HepG2 (cell line): ENCODE results near the gene DCAF15. TPM values are rescaled to one million over a fixed set of nuclear protein-coding genes. Genes with fewer than 3 reads are reported as not detected.

Source experiments
- ATF7-NPFF ChIP-seq: sonication (generic); formaldehyde crosslinking; IDR thresholded peaks from 2 replicates; pipeline ENCODE4 v1.8.1; 2023; ENCODE audit warnings: mild to moderate bottlenecking, low read depth, missing genetic modification reagents, moderate library complexity
- FOXA1 ChIP-seq, 2 experiments: fragments of 450-650 bp in 1 of 2; sonication (generic) in 1 of 2; formaldehyde crosslinking in 1 of 2; IDR thresholded peaks; 2 replicates each; pipeline versions ENCODE4 v1.4.0 to v1.6.1; 2016 to 2020; ENCODE audit warnings: missing genetic modification reagents in 1 of 2
- FOXP1 ChIP-seq, 2 experiments: fragments of 450-650 bp in 1 of 2; IDR thresholded peaks; 2 replicates each; pipeline ENCODE4 v1.6.1; 2017 to 2018; ENCODE audit warnings: antibody characterized with exemption in 1 of 2
- MXD1 ChIP-seq: sonication (generic); formaldehyde crosslinking; IDR thresholded peaks from 2 replicates; pipeline ENCODE4 v1.4.0; 2020; ENCODE audit warnings: mild to moderate bottlenecking, missing genetic modification reagents
- PHF5A ChIP-seq: IDR thresholded peaks from one replicate; pipeline ENCODE4 v1.6.1; 2018; ENCODE audit warnings: low read depth, missing genetic modification reagents; ENCODE audit not compliant: unreplicated experiment
- POLR2AphosphoS5 ChIP-seq: IDR thresholded peaks from 2 replicates; pipeline ENCODE4 v1.6.1; 2012; ENCODE audit warnings: low read depth, low read length
- SNAPC2 ChIP-seq: sonication (generic); formaldehyde crosslinking; IDR thresholded peaks from 2 replicates; pipeline ENCODE4 v1.8.1; 2022; ENCODE audit warnings: mild to moderate bottlenecking, missing genetic modification reagents
- YEATS4 ChIP-seq: sonication (generic); formaldehyde crosslinking; IDR thresholded peaks from 2 replicates; pipeline ENCODE4 v1.4.0; 2020; ENCODE audit warnings: missing genetic modification reagents, borderline replicate concordance
- YY1 ChIP-seq: IDR thresholded peaks from 2 replicates; pipeline ENCODE4 v1.6.1; 2011; ENCODE audit warnings: low read length, low read depth, moderate library complexity, mild to moderate bottlenecking; ENCODE audit not compliant: insufficient read depth, insufficient replicate concordance
- ZBTB21 ChIP-seq: sonication (generic); formaldehyde crosslinking; IDR thresholded peaks from 2 replicates; pipeline ENCODE4 v1.4.0; 2020; ENCODE audit warnings: missing genetic modification reagents
- ZBTB49 ChIP-seq: sonication (generic); formaldehyde crosslinking; IDR thresholded peaks from 2 replicates; pipeline ENCODE4 v1.4.0; 2020; ENCODE audit warnings: missing genetic modification reagents, borderline replicate concordance
- ZBTB7B ChIP-seq: sonication (generic); formaldehyde crosslinking; IDR thresholded peaks from 2 replicates; pipeline ENCODE4 v1.4.0; 2020; ENCODE audit warnings: missing genetic modification reagents
- ZFP36L1 ChIP-seq: sonication (generic); formaldehyde crosslinking; IDR thresholded peaks from 2 replicates; pipeline ENCODE4 v1.8.0; 2022; ENCODE audit warnings: mild to moderate bottlenecking, missing genetic modification reagents, moderate library complexity
- ZFP90 ChIP-seq: sonication (generic); formaldehyde crosslinking; IDR thresholded peaks from 2 replicates; pipeline ENCODE4 v1.8.0; 2022; ENCODE audit warnings: missing genetic modification reagents, mild to moderate bottlenecking, inconsistent platforms, borderline replicate concordance
- ZNF280D ChIP-seq: sonication (generic); formaldehyde crosslinking; IDR thresholded peaks from 2 replicates; pipeline ENCODE4 v1.5.1; 2020; ENCODE audit warnings: mild to moderate bottlenecking, missing genetic modification reagents
- ZNF558 ChIP-seq: sonication (generic); formaldehyde crosslinking; IDR thresholded peaks from 2 replicates; pipeline ENCODE4 v1.9.0; 2022; ENCODE audit warnings: mild to moderate bottlenecking, missing genetic modification reagents, borderline replicate concordance
- ZNF660 ChIP-seq: sonication (generic); formaldehyde crosslinking; IDR thresholded peaks from 2 replicates; pipeline ENCODE4 v1.5.1; 2020; ENCODE audit warnings: mild to moderate bottlenecking, low read depth, missing genetic modification reagents, borderline replicate concordance
- polyA plus RNA-seq, 8 experiments: library from polyadenylated mRNA; depleted of rRNA in 3 of 8; stranded (reverse) in 7 of 8; unstranded in 1 of 8; fragments of >200 nt; fragmentation: Illumina TruSeq in 4 of 8; extraction: Trizol in 4 of 8; gene quantifications; 2 replicates each; pipeline versions ENCODE4 v1.2.1 to v1.2.3, GENCODE V29; 2011 to 2016; ENCODE audit warnings: low read depth in 4 of 8, missing spikeins in 1 of 8, mixed read lengths in 1 of 8; ENCODE audit not compliant: insufficient read depth in 1 of 8
- total RNA-seq, 5 experiments: library from RNA; depleted of rRNA; stranded (reverse); fragments of >200 nt; fragmentation: Illumina TruSeq; extraction: Trizol; gene quantifications; 2 replicates each; pipeline ENCODE4 v1.2.3, GENCODE V29; 2016; ENCODE audit warnings: low read depth in 1 of 5

The DCAF15 gene
- total and polyA plus RNA-seq, 2 of the 13 experiments (the other 11 are each of a cell fraction or from before 2014, with no cell fraction given), result 13.6 to 14.0 TPM

GRCh38 chr19:14006766-14007562, 54.7 kb downstream of the DCAF15 start (continued):
- TF ChIP-seq ZBTB49 (CRISPR knock-in tag), result peak; percentile 57; the same call in 1 of the 2 replicates
- TF ChIP-seq YY1, result peak; percentile 74
- TF ChIP-seq FOXP1 (IDR thresholded peaks at IDR 0.05), result no peak
- TF ChIP-seq FOXP1 (CRISPR knock-in tag; IDR thresholded peaks at IDR 0.05), result no peak
- 0 out of 2 replicates have a peak, but pooled peaks have one; percentile 40 for TF ChIP-seq ZFP36L1 (CRISPR knock-in tag)
- no peak for TF ChIP-seq ZNF660 (CRISPR knock-in tag)
- 0 out of 2 replicates have a peak, but pooled peaks have one; percentile 44 for TF ChIP-seq POLR2AphosphoS5
- TF ChIP-seq MXD1 (CRISPR knock-in tag), result 0 out of 2 replicates have a peak, but pooled peaks have one; percentile 52
- TF ChIP-seq YEATS4 (CRISPR knock-in tag), result peak; percentile 35; the same call in 1 of the 2 replicates
- TF ChIP-seq SNAPC2 (CRISPR knock-in tag), result 0 out of 2 replicates have a peak, but pooled peaks have one; percentile 49
- TF ChIP-seq ATF7-NPFF (CRISPR knock-in tag), result peak; percentile 27; the same call in 1 of the 2 replicates
- TF ChIP-seq ZBTB21 (CRISPR knock-in tag), result peak; percentile 100
- TF ChIP-seq ZNF558, result 0 out of 2 replicates have a peak, but pooled peaks have one; percentile 53
- TF ChIP-seq ZNF280D, result peak; percentile 45; the same call in 1 of the 2 replicates
- peak; percentile 82; the same call in 1 of the 2 replicates for TF ChIP-seq ZBTB7B
- TF ChIP-seq PHF5A (CRISPR knock-in tag), result peak; percentile 68
- peak; percentile 43; the same call in 1 of the 2 replicates for TF ChIP-seq ZFP90
- no peak for TF ChIP-seq FOXA1 (IDR thresholded peaks at IDR 0.05)
- no peak for TF ChIP-seq FOXA1 (CRISPR knock-in tag; IDR thresholded peaks at IDR 0.05)
